CD4-positive, alpha-beta T cell treated with Interleukin-17A for 4 hours (primary cell): ENCODE measurements around the gene CST9.
"Not testable (repeated sequence)": the region's sequence is repeated elsewhere in the genome, so short reads cannot be mapped to it uniquely, and the experiment has no call there.

Source experiments
- DNase-seq: peaks from one replicate; pipeline ENCODE4 v3.0.0-alpha.2; 2020; ENCODE audit warnings: mixed read lengths

Gene CST9

DNA sequence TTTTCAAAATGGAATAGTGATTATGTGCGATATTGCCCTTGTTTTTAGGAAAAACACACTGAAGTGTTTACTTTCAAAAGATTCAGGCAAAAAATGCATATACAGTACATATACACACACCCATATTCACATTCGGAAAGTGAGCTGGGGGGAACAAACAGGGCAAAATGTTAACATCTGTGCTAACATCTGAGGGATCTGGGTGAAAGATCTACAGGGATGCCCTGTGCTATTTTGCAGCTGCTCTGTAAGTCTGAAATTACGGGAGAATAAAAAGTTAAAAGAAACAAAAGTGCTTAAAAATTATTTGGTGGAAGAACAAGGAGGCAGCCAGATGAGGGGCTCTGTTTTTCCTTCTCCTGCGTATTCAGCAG is 31.2 kb upstream of the CST9 start:
- DNase-seq, result no peak

DNA sequence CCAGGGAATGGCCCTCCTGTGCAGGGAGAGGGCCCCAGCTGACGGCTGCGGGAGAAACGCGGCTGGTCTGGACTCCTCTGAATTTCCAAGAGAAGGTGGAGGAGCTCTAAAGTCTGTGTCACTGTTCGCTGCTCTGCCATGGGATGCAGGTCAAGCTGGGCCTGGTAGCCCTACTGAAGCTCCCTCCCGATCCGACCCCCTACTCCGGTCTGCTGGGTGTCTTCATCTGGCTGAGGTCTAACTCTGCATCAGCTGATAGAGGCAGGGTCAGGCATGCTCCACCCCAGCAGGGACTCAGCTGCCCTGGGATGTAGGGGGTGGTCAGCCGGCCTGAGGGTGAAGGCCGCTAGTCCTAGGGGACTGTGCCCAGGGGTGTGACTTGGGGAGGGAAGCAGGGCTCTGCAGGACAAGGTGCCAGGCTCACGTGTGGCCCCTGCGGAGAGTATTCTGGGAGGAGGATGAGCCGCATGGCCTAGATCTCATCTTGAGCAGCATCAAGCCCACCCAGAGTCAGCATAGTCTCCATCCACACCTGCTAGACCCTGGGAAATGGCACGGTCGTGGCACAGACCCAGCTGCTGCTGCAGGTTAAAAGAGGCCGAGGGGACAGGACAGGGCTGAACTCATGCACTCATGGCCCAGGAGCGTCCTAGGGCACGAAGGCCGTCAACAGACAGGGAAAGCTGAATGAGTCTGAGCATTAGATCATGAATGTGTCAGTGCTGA is 30.6 kb upstream of the CST9 start:
- no peak for DNase-seq

DNA sequence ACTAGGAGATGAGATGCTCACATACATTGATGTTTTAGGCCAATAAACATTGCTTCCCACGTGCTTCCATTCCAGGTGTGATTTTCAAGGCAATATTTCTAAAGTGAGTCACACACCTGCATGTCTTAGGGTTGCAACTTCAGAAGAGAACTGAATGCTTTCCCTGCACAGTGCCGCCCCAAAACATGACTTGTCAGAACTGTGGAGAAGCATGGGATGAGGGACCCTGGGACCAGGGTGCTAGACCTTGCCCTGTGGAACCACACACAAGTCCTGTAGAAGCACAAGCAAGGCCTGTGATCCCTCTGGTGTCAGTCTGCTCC is 30.0 kb upstream of the CST9 start:
- not testable (repeated sequence) for DNase-seq

DNA sequence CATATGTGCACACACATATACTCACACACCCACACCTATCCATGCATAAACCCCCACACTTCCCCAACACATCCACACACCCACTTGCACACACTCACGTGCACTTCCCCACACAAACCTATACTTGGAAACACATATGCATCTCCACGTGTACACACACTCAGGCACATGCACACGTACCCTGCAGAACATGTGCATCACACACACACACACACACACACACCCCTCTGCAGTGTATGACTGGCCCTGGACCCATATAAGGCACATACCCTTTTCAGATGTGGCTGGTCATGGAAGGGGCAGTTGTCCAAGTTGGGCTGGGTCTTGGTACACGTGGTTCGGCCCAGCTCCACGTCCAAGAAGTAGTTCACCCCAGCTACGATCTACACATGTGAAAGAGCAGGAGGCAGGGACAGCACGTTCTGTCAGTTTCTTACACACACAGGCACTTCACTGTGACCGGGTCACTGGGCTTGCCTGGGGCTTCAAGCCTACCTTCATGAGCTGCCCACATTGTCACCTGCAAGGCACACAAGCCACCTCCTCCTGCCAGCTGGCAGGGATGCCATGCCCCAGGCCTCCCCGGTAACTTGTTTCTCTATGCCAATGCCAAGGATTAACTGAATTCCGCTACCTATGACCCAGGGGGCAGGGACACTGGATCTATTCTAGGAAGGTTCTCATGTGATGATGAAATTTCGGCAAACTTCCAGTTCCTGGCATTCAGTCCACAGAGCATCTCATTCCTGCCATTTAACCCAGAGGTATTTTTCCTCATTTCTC is 29.5 kb upstream of the CST9 start:
- no peak for DNase-seq

DNA sequence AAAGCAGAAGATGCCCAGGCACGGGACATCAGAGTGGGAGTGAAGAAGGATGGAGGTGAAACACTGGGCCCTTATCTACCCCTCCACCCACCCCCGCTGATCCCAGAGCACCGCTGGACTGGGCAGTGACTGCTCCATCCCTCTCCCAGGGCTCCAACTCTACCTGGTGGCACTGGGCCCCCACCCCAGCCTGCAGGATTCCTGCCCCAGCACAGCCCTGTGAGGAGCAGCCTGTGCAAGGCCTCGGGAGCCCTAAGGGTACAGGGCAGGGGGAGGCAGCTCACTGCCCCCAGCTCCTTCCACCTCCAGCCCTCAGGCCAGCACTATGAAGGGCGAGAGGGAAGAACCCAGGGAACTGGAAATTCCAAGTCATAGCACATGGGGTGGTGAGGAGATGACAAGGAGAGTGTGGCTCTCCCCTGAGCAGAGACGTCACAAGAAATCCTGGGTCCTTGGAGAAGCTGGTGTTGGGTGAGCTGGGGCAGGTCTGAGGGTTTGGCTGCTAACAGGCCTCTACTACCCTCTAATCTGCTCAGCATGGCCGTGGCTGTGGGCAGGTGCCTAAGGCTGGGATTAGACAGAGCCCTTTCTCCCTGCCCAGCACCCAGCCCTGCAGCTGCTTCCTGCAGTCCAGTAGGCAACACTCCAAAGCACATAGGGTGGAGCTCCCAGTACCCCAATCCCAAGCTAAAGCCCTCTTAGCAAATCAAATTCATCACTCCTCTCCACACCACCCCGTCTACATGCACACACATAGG is 28.5 kb upstream of the CST9 start:
- no peak for DNase-seq

DNA sequence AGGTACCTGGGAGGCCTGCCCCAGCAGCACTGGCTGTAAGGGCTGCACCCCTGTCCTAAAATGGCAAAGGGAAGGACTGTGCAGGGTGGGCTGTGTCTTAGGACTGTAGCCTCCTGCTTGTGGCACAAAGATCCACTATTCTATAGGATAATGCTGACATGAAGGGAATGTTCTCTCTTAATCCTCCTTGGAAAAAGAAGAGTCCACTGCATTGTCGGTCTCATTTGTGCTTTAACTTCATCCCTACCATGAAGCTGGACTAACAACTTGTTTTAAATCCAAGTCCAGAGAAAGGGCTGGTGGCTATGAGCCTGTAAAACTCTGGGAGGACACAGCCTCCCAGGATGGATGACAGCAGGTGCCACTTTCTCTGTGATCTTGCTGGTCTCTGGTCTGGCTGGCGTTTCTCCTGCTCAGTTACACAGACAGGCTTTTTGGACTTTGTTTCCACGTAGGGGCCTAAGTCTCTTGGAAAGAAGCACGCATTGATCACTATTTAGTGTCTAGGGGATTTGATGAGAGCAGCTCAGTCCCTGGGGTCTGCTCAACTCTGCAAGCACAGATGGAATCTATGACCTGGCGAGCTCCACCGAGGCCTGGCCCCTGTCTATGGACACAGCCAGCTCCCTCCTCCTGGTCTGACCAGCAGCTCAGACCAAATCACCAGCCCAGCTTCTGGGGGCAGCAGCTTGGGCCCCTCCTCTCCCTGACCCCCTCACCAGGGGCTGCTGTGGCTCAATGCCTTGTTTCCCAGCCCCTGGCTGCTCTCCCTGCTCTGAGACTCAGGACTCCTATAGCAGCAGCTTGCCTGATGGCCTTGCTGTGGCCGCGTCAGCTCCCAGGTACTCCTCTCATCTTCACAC is 27.2 kb upstream of the CST9 start:
- no peak for DNase-seq

DNA sequence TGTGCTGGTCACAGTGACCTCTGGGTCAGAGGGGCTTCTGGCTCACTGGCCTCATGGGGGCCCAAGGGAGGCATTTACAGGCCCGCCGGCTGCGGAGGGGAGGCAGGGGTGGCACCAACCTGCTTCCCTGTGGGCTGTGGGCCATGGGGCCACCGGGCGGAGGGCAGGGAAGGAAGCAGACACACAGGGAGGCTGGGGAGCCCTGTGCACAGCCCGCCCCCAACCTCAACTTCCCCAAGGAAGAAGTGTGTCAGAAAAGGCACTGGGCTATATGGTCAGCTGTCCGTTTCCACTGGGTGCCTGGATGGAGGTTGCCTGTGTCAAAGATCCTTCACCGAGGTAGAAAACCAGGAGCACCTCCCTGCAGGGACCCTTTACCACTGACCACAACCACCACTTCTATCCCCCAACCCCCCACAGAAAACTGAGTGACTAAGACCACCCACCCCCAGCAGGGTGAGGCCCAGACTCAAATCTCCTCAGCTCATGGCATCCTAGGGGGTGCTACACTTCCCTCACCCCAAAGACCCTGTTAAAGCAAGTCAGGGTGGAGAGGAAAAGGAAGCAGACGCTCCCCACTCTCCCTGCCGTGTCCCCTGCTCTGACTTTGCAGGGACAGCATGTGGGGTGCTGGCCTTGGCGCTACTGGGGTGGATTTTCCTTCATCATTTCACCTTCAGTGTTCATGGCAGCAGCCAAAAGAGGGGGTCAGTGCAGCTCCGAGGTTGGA is 26.4 kb upstream of the CST9 start:
- DNase-seq, result no peak

DNA sequence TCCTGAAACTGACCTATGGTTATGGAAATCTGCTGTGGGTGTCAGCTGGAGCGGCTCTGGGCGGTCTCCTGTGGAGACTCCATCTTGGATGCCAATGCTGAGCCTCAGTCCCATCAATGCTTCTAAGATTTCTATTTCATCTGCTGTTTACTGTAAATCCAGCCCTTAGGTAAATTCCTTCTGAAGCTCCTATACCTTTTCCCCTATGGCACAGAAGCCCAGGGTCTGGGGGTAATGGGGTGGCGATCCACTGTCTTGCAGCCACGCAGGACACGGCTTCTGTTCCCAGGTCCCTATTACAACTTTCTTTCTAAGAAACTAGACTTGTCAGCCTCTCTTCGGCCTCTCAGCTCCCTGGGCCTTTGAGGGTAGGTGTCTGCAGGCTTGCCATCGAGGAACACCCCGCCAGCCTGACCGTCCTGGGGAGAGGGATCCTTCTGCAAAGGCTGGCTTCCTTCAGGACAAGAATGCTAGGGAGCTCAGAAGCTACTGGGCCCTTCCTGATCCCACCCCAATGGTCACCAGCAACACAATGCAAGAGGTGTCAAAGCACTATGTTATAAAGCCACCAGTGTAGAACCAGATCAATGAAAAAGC is 25.6 kb upstream of the CST9 start:
- DNase-seq, result no peak

DNA sequence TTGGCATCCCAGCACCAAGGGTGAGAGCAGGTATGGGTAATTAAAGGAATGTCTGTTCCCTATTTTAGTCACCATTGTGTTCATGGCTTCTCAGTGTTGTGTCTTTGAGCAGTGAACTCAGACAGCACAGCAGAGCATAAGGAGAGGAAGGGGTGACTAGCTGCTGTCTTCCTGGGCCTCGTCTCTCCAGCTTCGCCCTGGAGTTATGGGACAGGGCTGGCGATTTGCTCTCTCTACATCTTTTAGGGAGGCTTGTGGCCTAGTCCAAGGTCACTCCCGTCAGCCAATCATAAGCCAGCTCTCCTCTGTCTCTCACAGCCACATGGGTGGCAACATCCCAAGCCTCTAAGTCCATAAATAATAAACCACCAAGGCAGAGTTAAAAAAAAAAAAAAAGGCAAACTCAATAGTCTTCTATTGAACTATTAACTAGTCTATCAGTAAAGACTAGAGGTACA is 24.7 kb upstream of the CST9 start:
- no peak for DNase-seq

DNA sequence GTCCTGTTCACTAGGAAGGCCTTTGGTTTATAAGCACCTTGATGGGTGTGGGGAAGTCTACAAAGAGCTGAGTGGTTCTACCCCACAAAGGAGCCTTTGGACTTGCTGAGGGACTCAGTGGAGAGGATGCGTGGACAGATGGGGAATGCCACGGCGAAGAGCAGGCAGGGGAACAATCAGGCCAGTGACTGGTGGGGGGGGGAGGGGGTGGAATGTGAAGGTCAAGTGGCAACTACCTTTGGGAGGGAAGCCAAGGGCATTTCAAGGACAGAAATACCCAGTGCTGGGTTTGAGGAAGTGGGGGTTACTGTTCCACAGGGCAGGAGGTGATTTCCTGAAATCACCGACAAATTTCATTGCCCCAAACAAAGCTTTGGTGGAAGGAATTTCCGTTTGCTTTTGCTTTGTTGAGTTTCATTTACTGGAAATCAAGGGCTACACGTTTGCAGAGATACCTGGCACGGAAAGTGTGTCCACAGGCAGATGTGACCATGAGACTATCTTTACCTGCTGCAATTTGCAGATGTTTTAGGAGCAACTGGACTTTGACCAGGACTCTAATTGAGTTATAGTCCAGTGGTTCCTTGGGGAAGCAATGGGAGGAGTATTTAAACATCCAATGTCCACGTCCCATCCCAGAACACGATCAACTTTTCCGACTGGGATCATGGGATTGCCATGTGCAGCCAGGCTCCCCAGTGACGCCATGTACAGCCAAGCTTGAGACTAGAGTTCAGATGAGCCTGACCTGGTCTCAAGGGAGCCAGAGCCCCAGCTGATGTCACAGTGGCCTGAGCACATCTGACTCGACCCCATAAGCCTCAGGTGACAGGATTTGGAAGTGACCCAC is 24.1 kb upstream of the CST9 start:
- no peak for DNase-seq

DNA sequence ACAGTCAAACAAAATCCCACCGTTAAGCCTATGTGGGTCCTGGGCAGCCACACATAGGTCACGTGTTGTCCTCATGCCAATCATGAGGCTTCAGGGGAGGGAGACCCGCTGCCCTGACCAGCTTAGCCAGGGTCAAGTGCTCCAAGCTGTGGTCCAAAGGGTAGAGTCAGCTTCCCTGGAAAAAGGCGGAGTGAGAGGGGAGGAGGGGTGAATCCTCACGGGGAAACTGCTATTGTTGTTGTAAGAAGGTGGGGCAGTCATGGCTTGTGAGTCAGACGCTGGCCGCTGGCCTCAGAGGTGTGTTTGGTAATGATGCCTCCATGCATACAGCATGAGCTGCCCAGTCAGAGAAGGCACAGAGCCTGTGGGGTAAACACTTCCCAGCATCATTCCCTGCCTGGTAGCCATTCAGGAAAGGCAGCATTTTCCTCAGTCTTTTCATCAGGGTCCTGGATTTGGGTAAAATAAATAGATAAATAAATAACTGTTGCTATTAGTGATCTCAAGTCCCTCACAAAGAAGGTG is 23.4 kb upstream of the CST9 start:
- DNase-seq, result no peak

DNA sequence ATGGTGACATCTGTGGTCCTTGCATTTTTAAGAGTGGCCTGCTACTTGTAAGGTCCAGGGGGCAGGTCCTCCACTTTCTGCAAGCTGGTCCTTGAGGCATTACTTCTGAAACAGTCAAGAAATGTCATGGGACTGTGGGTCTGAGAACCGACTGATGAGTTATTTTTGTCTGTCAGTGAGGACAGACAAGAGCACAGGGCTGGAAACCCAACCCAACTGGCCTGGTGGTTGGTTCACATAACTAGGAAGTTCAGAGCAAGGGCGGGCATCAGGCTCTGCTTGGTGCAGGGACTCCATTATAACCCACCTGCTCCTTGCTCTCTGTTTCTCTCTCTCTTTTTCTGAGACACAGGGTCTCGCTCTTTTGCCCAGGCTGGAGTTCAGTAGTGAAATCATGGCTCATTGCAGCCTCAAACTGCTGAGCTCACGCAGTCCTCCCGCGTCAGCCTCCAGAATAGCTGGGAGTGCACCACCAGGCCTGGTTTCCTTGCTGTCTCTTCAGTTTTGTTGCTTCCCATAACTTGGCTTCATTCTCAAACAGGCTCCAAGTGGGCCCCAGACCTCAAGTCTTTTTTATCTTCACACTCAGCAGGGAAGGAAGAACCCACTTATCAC is 22.8 kb upstream of the CST9 start:
- DNase-seq, result no peak

DNA sequence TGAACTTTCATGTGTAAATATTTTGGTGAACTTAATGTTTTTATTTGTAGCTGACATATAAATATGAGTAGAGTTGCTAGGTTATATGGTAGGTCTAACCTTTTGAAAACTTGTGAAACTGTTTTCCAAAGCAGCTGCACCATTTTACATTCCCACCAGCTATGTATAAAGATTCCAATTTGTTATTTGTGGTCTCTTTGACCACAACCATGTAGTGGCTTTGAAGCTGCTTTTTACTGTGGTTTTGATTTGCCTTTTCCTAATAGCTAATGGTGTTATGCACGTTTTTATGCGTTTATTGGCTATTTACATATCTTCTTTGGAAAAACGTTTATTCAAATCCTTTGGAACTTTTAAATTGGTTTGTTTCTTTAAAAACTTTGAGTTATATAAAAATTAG is 21.8 kb upstream of the CST9 start:
- no peak for DNase-seq

DNA sequence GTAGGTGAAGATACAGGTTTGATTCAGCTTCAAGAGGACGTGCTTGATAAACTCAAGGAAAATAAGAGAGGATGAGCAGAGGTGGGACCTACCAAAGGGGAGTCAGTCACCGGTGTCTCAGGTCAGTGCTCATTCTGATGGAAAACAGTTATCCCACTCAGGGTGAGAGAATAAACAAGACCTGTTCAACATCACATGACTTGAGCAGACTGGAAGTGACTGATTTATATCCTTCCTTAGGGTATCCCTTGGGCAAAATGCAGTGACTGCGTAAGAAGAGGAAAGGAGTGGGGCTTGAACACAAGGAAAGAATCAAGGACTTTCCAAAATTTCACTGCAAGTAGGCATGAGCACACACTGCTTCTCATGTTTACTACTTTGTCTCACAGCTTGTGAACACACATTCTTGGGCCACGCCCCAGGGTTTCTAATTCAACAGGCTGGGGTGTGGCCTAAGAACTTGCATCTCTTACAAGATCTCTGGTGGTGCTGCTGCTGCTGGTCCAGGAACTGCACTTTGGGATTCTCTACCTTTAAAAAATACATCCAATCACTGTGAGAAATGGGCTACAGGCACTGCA is 20.4 kb upstream of the CST9 start:
- DNase-seq, result no peak

DNA sequence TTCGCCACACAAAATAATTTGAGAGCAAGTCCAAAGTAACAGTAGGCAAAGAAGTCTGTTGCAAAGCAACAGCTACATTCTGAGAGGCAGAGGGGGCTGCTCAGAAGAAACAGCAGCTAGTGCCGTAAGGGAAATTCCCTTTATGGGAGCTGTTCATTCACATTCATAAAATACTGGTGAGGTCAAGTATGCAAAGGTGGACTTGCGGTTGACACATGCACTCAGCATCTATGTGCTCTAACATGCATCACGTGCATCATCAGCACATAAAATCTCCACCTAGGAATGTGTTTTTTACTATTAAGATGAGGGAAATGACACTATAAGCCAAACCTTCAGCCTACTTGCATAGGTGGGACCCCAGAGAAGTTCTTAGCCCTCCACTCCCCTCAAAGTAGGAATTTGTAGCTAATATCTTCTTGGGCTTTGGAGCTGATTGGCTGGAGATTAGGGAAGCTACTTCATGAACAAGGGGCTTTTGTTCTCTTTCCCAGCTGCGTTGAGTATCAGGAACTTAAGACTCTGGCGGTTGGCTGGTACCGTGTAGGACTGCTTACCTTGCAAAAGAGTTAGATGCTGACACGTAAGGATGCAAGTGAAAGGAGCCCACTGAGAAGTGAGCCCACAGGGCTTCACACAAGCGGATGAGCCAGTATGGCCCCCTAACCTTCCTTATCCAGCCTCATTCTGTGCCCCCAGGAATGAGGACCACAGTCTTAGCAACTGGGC is 19.7 kb upstream of the CST9 start:
- DNase-seq, result no peak

DNA sequence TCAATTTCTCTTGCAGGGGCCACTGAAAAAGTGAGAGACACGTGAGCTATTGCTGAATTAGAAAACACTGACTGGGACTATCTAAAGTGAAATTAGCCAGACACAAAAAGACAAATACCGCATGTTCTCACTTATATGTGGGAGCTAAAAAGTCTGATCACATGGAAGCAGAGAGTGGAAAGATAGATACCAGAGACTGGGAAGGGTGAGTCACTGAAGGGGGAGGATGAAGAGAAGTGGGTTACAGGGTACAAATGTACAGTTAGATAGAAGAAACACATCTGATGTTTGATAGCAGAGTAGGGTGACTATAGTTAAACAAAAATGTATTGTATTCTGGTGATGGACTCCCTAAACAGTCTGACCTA is 18.6 kb upstream of the CST9 start:
- DNase-seq, result no peak

DNA sequence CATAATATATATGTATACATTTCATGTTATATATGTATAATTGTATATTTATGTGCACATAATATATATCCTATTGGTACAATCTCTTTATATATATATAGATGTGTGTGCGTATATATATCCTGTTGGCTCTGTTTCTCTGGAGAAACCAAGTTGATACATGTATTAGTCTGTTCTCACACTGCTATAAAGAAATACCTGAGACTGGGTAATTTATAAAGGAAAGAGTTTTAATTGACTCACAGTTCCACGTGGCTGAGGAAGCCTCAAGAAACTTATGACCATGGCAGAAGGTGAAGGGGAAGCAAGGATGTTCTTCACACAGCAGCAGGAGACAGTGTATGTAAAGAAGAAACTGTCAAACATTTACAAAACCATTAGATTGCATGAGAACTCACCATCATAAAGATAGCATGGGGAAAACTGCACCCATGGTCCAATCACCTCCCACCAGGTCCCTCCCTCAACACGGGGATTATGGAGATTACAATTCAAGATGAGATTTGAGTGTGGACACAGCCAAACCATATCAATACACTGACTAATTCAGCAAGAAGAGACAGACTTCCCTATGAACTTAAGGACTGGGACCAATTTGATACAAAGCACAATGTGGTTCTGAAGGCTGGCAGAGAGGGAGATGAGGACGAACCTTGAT is 18.1 kb upstream of the CST9 start:
- DNase-seq, result no peak

DNA sequence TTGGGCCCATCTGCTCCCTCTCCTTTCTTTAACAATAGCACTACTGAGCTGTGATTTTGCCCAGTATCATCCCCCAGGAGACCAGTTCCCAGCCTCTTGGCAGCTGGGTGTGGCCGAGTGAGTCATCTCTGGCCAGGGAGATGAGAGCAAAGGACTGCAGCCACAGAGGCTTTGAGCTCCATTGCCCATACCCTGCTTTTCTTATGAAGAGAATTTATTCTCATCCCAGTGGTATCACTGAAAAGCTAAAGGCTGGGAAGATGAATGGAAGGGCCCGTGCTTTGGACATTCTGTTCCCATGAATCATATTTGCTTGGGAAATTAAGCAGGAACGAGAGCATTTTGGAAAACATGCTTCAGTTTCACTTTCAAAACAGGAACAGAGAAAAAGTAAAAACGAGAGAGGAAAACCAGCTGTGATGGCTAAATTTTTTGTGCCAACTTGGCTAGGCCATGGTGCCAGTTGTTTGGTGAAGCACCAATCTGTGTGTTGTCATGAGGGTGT is 17.2 kb upstream of the CST9 start:
- no peak for DNase-seq
